ENCODE measurements around the gene DNASE1L2.

DNA sequence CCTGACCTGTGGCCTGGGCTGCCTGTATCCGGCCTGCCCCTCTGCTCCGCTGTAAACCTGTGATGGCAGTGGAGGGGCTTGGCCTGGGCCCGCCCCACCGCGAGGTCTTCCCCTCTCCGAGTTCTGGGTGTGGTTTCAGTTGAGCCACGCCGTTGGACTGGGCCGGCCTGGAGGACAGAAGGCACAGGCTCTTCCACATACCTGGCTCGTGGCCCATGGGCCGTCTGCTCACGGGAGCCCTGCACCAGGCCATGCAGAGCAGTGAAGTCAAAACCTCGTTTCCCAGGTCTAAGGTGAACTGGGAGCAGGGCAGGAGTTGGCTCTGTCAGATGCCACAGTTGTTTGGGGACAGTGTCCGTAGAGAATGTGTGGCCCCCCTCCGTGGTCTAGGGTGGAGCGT lies 37.2 kb downstream of the DNASE1L2 start:
- TF ChIP-seq YY1 (IDR thresholded peaks at IDR 0.05; ENCODE audit: insufficient read depth, insufficient read length): no peak
- TF ChIP-seq ZNF274 (IDR thresholded peaks at IDR 0.05; ENCODE audit: low read depth, low read length): no peak
- no peak for TF ChIP-seq SUZ12 (IDR thresholded peaks at IDR 0.05; ENCODE audit: extremely low read depth, insufficient read depth, insufficient read length)

Measured in NT2/D1 (cell line).